Measurements from ENCODE around the gene AXL. TPM values are rescaled to one million over a fixed set of nuclear protein-coding genes. Genes with fewer than 3 reads are reported as not detected.

The AXL gene
- total and polyA plus RNA-seq, 2 of the 13 experiments (the other 11 are each of a cell fraction or from before 2014, with no cell fraction given): 0.71 to 5.9 TPM

GRCh38 chr19:41263850-41264580, 45.0 kb downstream of the AXL start, which contains the start of gene HNRNPUL1 (continued):
- peak; percentile 96 for TF ChIP-seq SP2 (CRISPR knock-in tag; IDR thresholded peaks at IDR 0.05)
- no peak for TF ChIP-seq HOXA9 (CRISPR knock-in tag; IDR thresholded peaks at IDR 0.05; ENCODE audit: borderline replicate concordance)
- TF ChIP-seq HIC2 (CRISPR knock-in tag; IDR thresholded peaks at IDR 0.05; ENCODE audit: low read depth): no peak
- no peak for TF ChIP-seq MLXIP (CRISPR knock-in tag; IDR thresholded peaks at IDR 0.05; ENCODE audit: borderline replicate concordance)
- TF ChIP-seq HNRNPK (IDR thresholded peaks at IDR 0.05; ENCODE audit: low read depth, low read length, poor library complexity, severe bottlenecking): peak; percentile 80
- no peak for TF ChIP-seq ZNF121 (CRISPR knock-in tag; IDR thresholded peaks at IDR 0.05)
- peak; percentile 89 for TF ChIP-seq ZNF407 (CRISPR knock-in tag; IDR thresholded peaks at IDR 0.05; ENCODE audit: not compliant biosample characterization)
- TF ChIP-seq ZNF691 (CRISPR knock-in tag; IDR thresholded peaks at IDR 0.05; ENCODE audit: borderline replicate concordance, low read depth): no peak
- peak; percentile 49; the same call in 1 of the 2 replicates for TF ChIP-seq ZNF607 (CRISPR knock-in tag; IDR thresholded peaks at IDR 0.05; ENCODE audit: borderline replicate concordance)
- TF ChIP-seq TBX3 (IDR thresholded peaks at IDR 0.05; ENCODE audit: borderline replicate concordance): peak; percentile 83
- TF ChIP-seq HDAC1 (CRISPR knock-in tag; IDR thresholded peaks at IDR 0.05): no peak; the same call in 1 of the 2 replicates
- TF ChIP-seq ZNF782 (CRISPR knock-in tag; IDR thresholded peaks at IDR 0.05; ENCODE audit: borderline replicate concordance): no peak
- TF ChIP-seq SALL1 (CRISPR knock-in tag; IDR thresholded peaks at IDR 0.05): peak; percentile 73
- TF ChIP-seq JARID2 (CRISPR knock-in tag; IDR thresholded peaks at IDR 0.05; ENCODE audit: insufficient replicate concordance): no peak

Measured in HepG2 (cell line).